HUDEP-2 (cell line): ENCODE results near the gene TMEM131L.
A peak's percentile ranks its signal among the peaks of the same experiment; 100 is the strongest.

Source experiments
- DNase-seq, 76 experiments: peaks; one replicate each; lab custom pipeline; 2025; ENCODE audit not compliant: unreplicated experiment in 76 of 76; lab: John Stamatoyannopoulos, UW

The TMEM131L gene

DNA sequence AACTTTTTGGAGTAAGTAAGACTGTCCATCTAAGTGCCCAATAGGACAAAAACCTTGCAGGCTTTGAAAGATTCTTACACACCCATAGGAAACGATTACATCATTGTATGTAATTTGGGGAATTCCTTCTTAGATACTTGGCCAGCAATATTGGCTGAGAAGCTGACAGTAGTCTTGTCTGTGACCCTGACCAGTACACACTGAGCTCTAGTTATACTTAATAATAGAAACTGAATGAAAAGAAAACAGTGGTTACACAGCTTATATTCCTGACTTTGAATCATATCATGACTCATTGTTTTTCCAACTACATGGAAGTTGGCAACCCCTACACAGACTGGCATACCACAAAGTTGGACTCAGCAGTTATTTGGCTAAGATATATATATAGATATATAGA is 210.8 kb downstream of the TMEM131L start:
- DNase-seq: no peak

DNA sequence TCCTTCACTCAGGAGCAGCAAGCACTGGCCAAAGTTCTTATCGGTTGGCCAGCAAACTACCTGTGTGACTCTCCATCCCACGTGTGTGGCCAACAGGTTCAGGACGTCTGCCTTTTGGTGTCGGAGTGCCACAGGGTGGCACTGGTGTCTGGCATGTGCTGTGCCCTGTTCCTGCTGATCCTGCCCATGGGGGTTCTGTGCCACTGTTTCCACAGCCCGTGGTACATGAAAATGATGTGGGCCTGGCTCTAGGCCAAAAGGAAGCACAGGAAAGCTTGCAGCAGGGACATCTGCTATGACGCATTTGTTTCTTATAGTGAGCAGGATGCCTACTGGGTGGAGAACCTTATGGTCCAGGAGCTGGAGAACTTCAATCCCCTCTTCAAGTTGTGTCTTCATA is 213.3 kb downstream of the TMEM131L start:
- no peak for DNase-seq

DNA sequence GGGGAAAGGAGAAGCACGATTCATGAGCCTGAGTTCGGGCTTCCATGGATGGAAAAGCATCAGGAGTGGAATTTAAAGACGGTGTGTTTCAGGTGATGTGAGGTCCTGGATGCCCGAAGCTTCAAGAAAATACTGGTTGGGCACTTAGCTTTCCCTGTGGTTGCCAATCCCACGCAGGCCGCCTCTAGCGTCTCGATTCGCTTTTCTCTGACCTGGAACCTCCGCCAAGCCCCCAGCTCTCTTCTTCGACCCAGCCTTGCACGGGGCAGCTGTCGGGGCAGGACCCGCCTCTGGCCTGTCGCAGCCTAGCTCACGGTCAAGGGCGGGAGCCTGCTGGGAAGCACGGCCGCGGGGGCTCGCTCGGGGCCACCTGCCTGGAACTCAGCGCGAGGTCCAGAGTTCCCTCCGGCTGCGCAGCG is 217.6 kb downstream of the TMEM131L start:
- no peak for DNase-seq

DNA sequence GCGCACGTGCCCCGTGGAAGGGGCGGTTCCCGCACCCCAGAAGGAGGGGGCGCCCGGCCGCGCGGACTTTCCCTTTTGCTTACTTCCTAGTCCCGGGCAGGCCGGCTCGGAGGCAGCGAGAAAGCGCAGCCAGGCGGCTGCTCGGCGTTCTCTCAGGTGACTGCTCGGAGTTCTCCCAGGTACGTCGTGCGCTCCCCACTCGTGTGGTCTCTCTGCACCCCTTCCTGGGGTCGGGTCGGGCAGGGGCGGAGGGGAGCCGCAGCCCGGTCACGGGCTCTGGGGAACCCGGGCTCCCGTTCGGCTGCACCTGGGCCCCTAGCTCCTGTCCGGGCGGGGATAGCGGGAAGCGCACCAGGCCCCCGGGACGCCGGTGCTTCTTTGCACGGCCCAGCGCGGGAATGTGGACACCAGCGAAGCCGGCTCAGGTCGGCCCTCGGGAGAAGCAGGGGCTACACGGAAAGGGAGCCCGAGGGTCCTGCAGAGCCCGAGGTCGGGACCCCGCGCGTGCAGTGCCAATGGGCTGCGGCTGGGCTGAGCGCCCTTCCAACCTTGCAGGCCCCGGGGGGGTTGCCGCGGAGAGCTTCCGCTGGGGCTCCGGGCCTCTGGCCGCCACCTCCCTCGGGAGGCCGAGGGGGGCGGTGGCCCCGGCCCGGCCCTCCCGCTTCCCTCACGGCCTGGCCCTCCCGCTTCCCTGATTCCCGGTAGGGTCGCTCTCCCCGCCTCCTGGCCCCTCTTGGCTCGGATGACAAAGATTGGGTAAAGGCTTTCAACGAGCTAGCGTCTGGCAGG is 218.2 kb downstream of the TMEM131L start, which contains the start of gene TLR2:
Gene TLR2, plus strand, starts transcription at position 99 of the 789 bp plus-strand sequence. CDS start 18,628 bp downstream, outside the sequence.
- peak in 1 of 76 experiments; percentile 16 for DNase-seq

DNA sequence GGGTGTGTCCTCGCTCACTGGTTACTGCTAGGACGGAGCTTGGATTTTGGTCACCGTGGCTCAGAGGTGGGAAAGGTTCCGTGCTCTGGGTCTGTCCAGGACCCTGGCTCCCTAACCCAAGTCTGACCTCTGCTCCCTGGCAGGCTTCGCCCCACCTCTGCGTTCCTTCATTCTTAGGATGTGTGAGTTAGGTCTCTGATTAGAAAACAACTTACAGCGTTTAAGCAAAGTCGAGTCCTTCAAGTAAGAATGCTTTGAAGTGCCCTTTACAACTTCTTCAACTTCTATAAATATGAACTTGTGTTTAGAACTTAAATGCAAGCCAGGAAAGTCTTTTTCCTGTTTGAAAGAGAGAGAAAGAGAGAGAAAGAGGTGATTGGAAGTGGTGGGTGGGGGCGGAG is 218.8 kb downstream of the TMEM131L start:
- DNase-seq: no peak
